Smooth muscle cell of trachea (primary cell): ENCODE results near the gene SSR2. TPM values are rescaled to one million over a fixed set of nuclear protein-coding genes. Genes with fewer than 3 reads are reported as not detected.

Experiments
- total RNA-seq: library from RNA; depleted of rRNA; stranded (reverse); fragments of >200 nt; gene quantifications from 2 replicates; pipeline ENCODE4 v1.2.1, GENCODE V29; 2014

The SSR2 gene
- total RNA-seq = 512 and 711 TPM in 2 replicates

DNA sequence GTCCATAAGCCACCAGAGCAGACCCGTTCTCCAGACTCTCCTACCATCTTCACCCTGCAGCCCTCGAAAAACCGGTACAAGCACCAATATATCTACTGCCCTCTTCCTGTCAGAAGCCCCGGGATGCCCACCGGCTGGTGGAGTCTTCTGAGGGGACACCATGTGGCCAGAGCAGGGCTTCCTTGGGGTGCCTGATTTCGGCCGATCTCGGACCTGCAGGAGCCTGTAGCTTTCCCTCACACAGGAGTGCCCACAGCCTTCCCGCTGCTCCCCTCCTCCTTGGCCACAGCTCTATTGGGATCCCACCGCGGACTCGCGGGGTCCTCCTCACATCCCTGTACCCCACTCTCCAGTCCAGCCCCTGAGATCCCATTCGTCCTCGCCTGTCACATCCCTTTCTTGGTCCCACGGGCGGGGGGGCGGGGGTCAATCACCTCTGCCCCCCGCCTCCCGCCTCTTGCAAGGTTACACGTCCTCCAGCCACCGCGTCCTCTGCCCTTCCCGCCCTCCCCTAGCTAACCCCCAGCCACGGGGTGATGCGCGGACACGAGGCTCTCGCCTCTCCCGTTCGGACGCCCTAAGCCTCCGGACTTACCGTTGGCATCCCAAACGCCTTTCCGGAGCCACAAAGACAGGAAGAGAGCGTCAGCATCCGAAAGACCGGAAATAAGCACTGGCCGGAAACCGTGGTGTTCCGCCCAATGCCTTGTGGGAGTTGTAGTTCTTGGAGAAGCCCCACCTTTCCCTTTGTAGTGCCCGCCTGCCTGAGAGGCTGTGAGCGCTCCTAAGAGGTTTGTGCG lies at the start of gene SSR2:
Gene SSR2 (minus strand): TSS at position 659 of the 800 bp plus-strand sequence. CDS start 784 bp downstream, outside the sequence.

DNA sequence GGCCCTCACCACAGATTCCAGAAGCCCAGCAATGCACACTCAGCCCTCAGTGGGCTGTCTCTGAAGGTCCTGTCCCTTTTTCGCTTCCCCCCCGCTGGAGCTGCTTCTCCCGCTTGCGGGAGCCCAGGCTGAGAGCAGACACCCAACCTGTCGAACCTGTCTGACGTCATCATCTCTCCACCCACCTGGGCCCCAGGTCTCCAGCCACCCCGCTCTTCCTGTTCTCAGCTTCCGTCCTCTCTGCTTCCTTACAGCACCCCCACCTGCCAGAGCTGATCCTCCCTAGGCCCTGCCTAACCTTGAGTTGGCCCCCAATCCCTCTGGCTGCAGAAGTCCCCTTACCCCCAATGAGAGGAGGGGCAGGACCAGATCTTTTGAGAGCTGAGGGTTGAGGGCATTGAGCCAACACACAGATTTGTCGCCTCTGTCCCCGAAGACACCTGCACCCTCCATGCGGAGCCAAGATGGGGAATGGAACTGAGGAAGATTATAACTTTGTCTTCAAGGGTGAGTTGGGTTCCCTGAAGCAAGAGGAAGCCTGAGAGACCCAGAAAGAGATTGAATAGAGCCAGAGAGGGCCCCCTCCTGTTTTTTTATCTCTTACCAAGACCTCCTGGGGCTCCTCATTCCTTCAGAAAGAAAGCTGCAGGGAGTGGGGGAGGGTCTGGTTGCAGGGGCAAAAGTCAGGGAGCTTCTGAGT lies 40.3 kb upstream of the SSR2 start, which contains the start of gene RAB25:
Gene RAB25 (plus strand): TSS at position 224 of the 700 bp plus-strand sequence. CDS start 241 bp downstream, at position 465.

DNA sequence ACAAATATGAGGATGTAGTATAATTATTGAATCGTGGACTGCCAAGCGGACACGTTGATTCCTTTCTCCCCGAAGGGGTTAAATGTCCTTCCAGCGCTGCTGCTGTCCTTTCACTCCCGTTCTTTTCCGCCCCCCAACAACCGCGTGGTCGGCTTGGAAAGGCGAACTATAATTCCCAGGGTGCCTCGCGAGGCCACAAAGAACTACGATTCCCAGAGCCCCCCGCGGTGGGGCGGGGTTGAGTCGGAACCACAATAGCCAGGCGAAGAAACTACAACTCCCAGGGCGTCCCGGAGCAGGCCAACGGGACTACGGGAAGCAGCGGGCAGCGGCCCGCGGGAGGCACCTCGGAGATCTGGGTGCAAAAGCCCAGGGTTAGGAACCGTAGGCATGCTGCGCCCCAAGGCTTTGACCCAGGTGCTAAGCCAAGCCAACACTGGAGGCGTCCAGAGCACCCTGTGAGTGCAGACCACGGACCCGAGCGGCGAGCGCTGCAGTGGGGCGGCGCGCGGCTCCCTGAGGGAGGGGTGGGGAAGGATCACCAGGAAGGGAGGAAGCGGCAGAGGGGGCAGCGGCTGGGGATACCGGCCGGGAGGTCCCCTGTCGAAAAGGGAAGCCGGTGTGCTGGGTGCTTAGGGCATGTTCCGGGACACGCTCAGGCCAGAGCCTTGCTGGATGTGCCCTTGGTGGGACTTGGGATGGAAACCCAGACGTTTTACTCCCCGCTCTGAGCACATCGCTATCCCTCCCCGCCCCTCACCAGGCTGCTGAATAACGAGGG lies 33.9 kb upstream of the SSR2 start, which contains the start of gene LAMTOR2:
Gene LAMTOR2 (plus strand): TSS at position 283 of the 781 bp plus-strand sequence. CDS start 108 bp downstream, at position 391.

DNA sequence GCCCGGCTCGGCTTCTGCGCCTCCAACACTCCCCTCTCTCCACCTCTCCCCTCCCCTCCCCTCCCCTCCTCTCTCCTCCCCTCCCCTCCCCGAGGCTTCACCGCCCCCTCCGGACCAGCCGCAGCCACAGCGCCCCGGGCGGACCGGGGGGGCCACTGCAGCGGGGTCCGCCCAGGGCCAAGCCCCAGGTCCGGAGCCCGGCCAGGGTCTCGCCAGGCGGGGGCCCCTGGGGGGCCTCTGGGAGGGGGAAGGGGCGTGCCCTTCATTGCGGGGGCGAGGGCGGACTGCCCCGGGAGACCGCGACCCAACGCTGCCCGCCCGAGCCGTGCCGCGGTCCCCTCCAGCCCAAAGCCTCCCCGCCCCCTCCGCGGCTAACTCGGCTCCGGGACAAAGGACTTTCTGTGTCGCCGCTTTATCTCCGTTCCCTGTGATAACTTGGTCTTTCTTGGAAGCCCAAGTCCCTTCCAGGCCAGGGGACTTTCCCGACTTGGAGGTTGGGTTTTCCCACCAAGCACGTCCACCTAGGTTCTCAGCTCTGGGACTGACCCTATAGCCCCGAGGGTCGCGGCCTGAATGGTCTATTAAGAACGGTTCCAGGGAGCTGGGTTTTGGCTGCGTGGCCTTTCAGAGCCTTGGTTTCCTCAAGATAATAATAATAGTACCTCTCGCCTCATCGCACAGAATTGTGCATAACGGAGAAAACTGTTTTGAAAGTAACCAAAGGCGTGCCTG lies 33.2 kb upstream of the SSR2 start, which contains the start of gene UBQLN4:
Gene UBQLN4 (minus strand): TSS at position 31 of the 732 bp plus-strand sequence. CDS start 97 bp downstream, outside the sequence.

GRCh38 chr1:155978325-155978972 lies 42.3 kb downstream of the SSR2 start, which contains the start of gene ARHGEF2:
Gene ARHGEF2 (minus strand): TSS chr1:155978547. CDS start chr1:155978427, 120 bp downstream.

Other genes starting within 250 kb of the SSR2 start
- gene GON4L, start 163.7 kb downstream of the SSR2 start, total RNA-seq = 30.8 and 34.9 TPM in 2 replicates
- gene SYT11, start 161.4 kb downstream of the SSR2 start, total RNA-seq = 50.8 and 57.1 TPM in 2 replicates
- gene RIT1, start 109.6 kb downstream of the SSR2 start, total RNA-seq = 33.4 and 49.2 TPM in 2 replicates
- 23.1 and 26.5 TPM in 2 replicates for gene KHDC4, start 86.5 kb downstream of the SSR2 start, total RNA-seq
- not detected in 2 replicates for gene RXFP4, start 79.3 kb downstream of the SSR2 start, total RNA-seq
- 109 and 173 TPM in 2 replicates for gene ARHGEF2, start 42.4 kb downstream of the SSR2 start, total RNA-seq
- gene UBQLN4, start 32.8 kb upstream of the SSR2 start, total RNA-seq = 10.9 and 12.9 TPM in 2 replicates
- gene LAMTOR2, start 33.8 kb upstream of the SSR2 start, total RNA-seq = 49.6 and 72.1 TPM in 2 replicates
- not detected in 2 replicates for gene RAB25, start 40.2 kb upstream of the SSR2 start, total RNA-seq
- 0.73 and 2.0 TPM in 2 replicates for gene MEX3A, start 61.5 kb upstream of the SSR2 start, total RNA-seq
- gene LMNA, start 93.8 kb upstream of the SSR2 start, total RNA-seq = 2,363 and 2,796 TPM in 2 replicates
- gene SEMA4A, start 132.6 kb upstream of the SSR2 start, total RNA-seq = 1.7 and 1.8 TPM in 2 replicates
- 7.7 and 8.1 TPM in 2 replicates for gene SLC25A44, start 173.2 kb upstream of the SSR2 start, total RNA-seq
- 23.8 and 54.4 TPM in 2 replicates for gene PMF1, start 192.1 kb upstream of the SSR2 start, total RNA-seq
- 0.83 TPM in 1 of 2 replicates, not detected in the other for gene BGLAP, start 221.2 kb upstream of the SSR2 start, total RNA-seq
- 0.29 and 0.66 TPM in 2 replicates for gene PAQR6, start 227.1 kb upstream of the SSR2 start, total RNA-seq